BLaER1 treated with 17β-estradiol and CSF1 and Interleukin-3, amounts not matched to agents 10 nM and 100 nM (cell line): ENCODE results near the gene SORL1.

ENCODE experiments used
- H3K27ac ChIP-seq, 11 experiments: shearing (Covaris generic); formaldehyde crosslinking; 2 replicates each; pipeline ENCODE4 v1.8.1; 2022
- H3K27me3 ChIP-seq, 11 experiments: shearing (Covaris generic); formaldehyde crosslinking; 2 replicates each; pipeline ENCODE4 v1.8.1; 2022
- H3K36me3 ChIP-seq, 11 experiments: shearing (Covaris generic); formaldehyde crosslinking; 2 replicates each; pipeline ENCODE4 v1.8.1; 2022
- H3K4me1 ChIP-seq, 10 experiments: shearing (Covaris generic); formaldehyde crosslinking; 2 replicates each; pipeline ENCODE4 v1.8.1; 2022
- H3K4me2 ChIP-seq, 11 experiments: shearing (Covaris generic); formaldehyde crosslinking; 2 replicates each; pipeline ENCODE4 v1.8.1; 2022
- H3K4me3 ChIP-seq, 10 experiments: shearing (Covaris generic); formaldehyde crosslinking; 2 replicates each; pipeline ENCODE4 v1.8.1; 2022
- H3K9ac ChIP-seq, 11 experiments: shearing (Covaris generic); formaldehyde crosslinking; 2 replicates each; pipeline ENCODE4 v1.8.1; 2022
- H3K9me3 ChIP-seq, 11 experiments: shearing (Covaris generic); formaldehyde crosslinking; replicated peaks in 1 of 11; 2 replicates each; pipeline ENCODE4 v1.8.1; 2022
- H4K20me1 ChIP-seq, 11 experiments: shearing (Covaris generic); formaldehyde crosslinking; 2 replicates each; pipeline ENCODE4 v1.8.1; 2022
- Cebpa-rat ChIP-seq, 11 experiments: shearing (Covaris generic); IDR thresholded peaks; 2 replicates each; pipeline ENCODE4 v1.8.1; 2022

Gene SORL1

DNA sequence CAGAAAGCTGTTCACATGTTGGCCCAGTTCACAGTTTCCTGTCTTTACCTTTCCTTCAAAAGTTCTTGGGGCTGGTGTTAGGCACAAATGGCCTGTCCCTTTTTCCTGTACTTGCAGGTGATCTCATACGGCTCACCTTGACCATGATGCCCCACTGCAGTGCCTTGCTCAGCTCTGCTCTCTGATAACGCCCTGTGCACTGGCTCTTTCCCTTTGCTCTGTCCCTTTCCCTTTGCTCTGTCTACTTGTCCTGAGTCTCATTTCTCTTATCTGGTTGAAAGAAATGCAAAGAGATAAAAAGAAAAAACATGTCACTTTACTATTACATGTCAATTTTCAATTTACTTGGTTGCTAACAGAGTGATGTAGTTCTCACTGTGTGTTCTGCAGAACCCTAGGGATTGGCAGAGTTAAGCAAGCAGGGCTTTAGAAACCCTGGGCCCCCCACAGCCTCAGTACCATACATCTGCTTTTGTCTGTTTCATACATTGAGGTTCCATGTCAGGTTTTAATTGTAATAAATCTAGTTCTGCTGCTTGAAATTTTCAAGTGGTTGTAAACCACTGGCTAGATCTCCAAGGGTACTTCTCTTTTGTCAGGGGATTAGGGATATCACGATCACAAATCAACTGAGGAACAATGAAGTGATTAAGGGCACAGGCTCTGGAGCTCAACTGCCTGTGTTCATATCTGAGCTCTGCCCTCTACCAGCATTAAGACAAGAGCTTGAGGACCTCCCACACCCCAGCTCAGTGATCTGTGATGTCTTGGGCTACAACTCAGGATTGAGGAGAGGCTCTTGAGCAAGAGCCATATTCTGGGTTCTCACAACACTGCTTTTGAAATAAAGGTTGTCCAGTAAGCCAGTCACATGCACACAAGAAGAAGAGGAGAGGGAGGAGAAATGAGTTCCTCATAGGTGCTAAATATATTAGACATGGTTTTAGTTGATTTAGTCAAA is 16.3 kb upstream of the SORL1 start:
- peak overlapping the region in 10 of 11 experiments; percentile 14 to 70 (median 55); a peak in 18 of 22 replicates for H3K4me2 ChIP-seq
- peak in 1 of 11 experiments; percentile 11; a peak in 1 of 22 replicates for TF ChIP-seq Cebpa-rat (IDR thresholded peaks at IDR 0.05)
- H3K9ac ChIP-seq = peak overlapping the region in 1 of 11 experiments; percentile 5; a peak in 2 of 22 replicates
- no peaks in the 10 kb centered on the region for H3K9me3 ChIP-seq
- no peaks in the 10 kb centered on the region for H3K27me3 ChIP-seq
- H3K4me3 ChIP-seq = no peak overlapping the region
- H3K27ac ChIP-seq = peak overlapping the region in 6 of 11 experiments; percentile 0 to 57 (median 9); a peak in 6 of 22 replicates
- peaks cover 0 to 45% (median 31%) of the 10 kb centered on the region in 10 experiments; a peak in 16 of 20 replicates for H3K4me1 ChIP-seq
- H3K36me3 ChIP-seq = no peaks in the 10 kb centered on the region
- no peaks in the 10 kb centered on the region for H4K20me1 ChIP-seq

DNA sequence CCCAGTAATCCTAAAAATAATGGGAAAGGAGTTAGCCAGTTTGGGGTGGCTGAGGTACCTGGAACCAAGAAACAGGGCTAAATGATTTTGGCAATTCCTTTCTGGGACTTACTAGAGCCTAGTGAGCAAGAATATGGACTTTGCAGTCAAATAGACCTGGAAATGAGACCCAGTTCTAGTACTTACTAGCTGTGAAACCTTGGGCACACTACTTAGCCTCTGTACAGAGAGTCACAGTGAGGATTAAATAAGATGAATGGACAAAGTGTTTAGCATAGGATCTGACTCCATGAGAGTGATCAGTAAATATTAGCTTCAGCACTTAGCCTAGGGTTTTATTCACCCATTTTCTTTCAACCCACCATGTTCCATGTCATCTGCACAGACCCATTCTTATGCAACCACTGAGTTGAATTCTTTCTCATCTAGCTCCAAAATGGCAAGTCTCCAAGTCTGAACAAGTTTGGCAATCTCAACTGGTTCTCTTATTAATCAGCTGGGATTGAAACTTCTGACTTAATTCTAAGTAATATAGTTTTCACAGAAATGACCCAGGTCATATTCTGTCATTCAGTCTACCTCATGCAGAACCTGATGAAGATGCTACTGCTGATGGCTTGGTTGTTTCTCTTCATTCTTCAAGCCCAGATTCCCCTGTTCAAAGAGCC is 15.0 kb upstream of the SORL1 start:
- H3K4me2 ChIP-seq = peak overlapping the region in 7 of 11 experiments; percentile 17 to 70 (median 69); a peak in 12 of 22 replicates

DNA sequence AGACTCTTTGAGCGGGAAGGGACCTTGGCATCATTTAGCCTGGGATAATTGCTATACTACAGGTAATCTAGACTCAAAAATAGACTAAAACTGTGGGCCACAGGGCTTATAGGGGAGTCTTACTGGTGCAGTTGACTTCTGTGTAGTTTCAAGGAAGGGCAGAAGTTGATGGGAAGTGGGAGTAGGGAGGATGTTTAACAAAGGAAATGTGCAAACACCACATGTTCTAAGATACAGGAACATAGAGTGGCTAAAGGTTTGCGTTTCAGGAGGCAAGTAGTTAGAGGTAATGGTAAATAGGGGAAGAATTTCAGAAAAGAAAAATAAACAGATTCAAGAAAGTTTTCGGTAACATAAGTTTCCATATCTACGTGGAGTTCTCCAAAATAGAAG is 14.4 kb upstream of the SORL1 start:
- H3K4me2 ChIP-seq = peak overlapping the region in 7 of 11 experiments; percentile 17 to 70 (median 65); a peak in 11 of 22 replicates
- H3K9ac ChIP-seq = no peak overlapping the region

More for the DNA sequence above, 15.0 kb upstream of the SORL1 start:
- Histone ChIP-seq H4K20me1 (no peaks in the 10 kb centered on the region), H3K9me3 (no peaks in the 10 kb centered on the region), H3K4me3 (no peak overlapping the region), H3K4me1 (peaks cover 0 to 39% (median 28%) of the 10 kb centered on the region in 10 experiments; a peak in 15 of 20 replicates), H3K27ac (peak overlapping the region in 3 of 11 experiments; percentile 18 to 57 (median 36); a peak in 3 of 22 replicates), H3K9ac (no peak overlapping the region), H3K36me3 (no peaks in the 10 kb centered on the region), H3K27me3 (no peaks in the 10 kb centered on the region)
- no peak for TF ChIP-seq Cebpa-rat (IDR thresholded peaks at IDR 0.05)

DNA sequence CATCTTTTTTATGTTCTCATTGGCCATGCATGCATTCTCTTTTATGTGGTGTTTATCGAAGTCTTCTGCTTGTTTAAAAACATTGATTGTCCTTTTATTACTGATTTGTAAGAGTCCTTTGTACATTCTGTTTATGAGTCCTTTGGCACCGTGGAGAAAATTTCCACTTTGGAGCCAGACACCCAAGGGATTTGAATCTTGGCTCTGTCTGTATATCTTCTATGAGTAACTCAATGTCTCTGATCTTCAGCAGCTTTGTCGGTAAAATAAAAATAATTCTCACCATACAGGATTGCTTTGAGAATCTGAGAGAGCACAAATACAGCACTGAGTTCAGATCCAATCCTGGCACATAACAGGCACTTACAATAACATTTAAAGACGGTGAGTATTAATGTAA is 12.8 kb upstream of the SORL1 start:
- H3K4me1 ChIP-seq = peaks cover under 1 to 42% (median 28%) of the 10 kb centered on the region in 10 experiments
- H3K27me3 ChIP-seq = no peaks in the 10 kb centered on the region
- H3K9me3 ChIP-seq = no peaks in the 10 kb centered on the region
- H3K27ac ChIP-seq = no peak overlapping the region
- no peak overlapping the region for H3K9ac ChIP-seq
- no peaks in the 10 kb centered on the region for H3K36me3 ChIP-seq
- no peak overlapping the region for H3K4me3 ChIP-seq
- TF ChIP-seq Cebpa-rat (IDR thresholded peaks at IDR 0.05) = no peak
- H3K4me2 ChIP-seq = no peak overlapping the region
- H4K20me1 ChIP-seq = no peaks in the 10 kb centered on the region

More for the DNA sequence above, 14.4 kb upstream of the SORL1 start:
- Histone ChIP-seq H3K4me3 (no peak overlapping the region), H3K27ac (no peak overlapping the region), H3K36me3 (no peaks in the 10 kb centered on the region), H4K20me1 (no peaks in the 10 kb centered on the region), H3K4me1 (peaks cover 0 to 39% (median 28%) of the 10 kb centered on the region in 10 experiments; a peak in 15 of 20 replicates), H3K27me3 (no peaks in the 10 kb centered on the region), H3K9me3 (no peaks in the 10 kb centered on the region)
- no peak for TF ChIP-seq Cebpa-rat (IDR thresholded peaks at IDR 0.05)

DNA sequence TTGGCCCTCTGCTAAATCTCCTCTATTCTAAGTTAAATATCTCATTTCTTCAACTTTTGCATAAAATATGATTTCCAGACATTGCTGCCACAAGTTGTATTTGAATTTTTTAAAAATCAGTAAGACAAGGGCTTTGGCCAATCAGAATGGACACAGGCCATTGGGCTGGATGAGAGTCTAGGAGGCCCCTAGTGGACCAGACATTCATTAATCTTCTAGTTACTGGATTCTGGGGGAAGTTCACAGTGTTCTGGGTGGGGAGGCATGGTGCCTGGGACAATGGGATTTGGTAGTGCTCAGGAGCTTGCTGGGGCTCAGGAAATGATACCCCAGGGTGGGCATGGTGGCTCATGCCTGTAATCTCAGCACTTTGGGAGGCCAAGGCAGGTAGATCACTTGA is 12.4 kb upstream of the SORL1 start:
- no peaks in the 10 kb centered on the region for H4K20me1 ChIP-seq
- no peaks in the 10 kb centered on the region for H3K27me3 ChIP-seq
- H3K36me3 ChIP-seq = no peaks in the 10 kb centered on the region
- no peak overlapping the region for H3K4me3 ChIP-seq
- no peak for TF ChIP-seq Cebpa-rat (IDR thresholded peaks at IDR 0.05)
- H3K9ac ChIP-seq = no peak overlapping the region
- H3K4me2 ChIP-seq = no peak overlapping the region
- no peaks in the 10 kb centered on the region for H3K9me3 ChIP-seq
- peaks cover 5 to 42% (median 28%) of the 10 kb centered on the region in 10 experiments for H3K4me1 ChIP-seq
- no peak overlapping the region for H3K27ac ChIP-seq

DNA sequence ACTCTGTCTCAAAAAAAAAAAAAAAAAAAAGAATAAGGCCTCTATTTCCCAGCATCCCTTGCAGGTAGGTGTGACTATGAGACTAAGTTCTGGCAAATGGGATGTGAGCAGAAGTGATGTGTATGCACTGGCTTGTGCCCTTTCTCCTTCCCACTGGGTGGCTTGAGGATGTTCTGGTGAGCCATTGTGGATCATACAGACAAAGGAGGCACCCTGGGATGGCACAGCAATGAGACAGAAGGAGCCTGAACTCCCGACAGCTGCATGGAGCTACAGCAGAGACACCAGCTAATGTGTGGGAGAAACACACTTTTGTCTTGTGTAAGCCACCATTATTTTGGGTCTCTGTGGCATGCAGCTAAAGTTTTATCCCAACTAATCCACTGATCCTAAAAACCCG is 10.6 kb upstream of the SORL1 start:
- no peaks in the 10 kb centered on the region for H4K20me1 ChIP-seq
- no peak overlapping the region for H3K4me3 ChIP-seq
- no peaks in the 10 kb centered on the region for H3K36me3 ChIP-seq
- H3K4me1 ChIP-seq = peaks cover 22 to 42% (median 27%) of the 10 kb centered on the region in 10 experiments
- H3K9me3 ChIP-seq = no peaks in the 10 kb centered on the region
- TF ChIP-seq Cebpa-rat (IDR thresholded peaks at IDR 0.05) = no peak
- no peak overlapping the region for H3K4me2 ChIP-seq
- H3K27me3 ChIP-seq = no peaks in the 10 kb centered on the region
- no peak overlapping the region for H3K27ac ChIP-seq
- no peak overlapping the region for H3K9ac ChIP-seq

DNA sequence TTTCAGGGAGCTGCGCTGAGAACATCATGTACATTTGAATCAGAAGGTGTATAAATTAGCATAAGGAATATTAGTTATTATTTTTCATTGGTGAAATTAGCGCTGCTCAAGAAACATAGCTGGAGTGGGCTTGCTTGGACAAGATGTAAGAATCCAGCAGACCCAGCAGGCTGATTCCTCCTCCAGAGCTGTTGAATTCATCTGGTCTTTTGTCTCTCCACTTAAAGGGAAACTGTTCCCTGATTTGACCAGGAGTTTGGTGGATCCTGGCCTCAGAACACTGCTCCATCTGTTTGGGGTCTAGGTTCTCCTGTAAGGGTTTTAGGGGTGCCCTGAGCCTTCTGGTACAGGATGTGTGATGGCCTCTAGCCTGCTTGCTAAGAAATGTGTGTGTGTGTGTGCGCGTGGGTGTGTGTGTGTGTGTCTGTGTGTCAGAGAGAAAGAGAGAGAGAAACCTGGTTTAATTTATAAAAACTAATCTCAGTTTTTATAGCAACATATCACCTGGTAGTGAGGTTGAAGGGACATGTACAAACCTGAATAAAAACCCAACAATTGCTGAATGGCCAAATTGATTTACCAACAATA is 8.3 kb upstream of the SORL1 start:
- Histone ChIP-seq H3K4me2 (no peak overlapping the region), H3K9me3 (peaks cover 0 to under 1% (median 0%) of the 10 kb centered on the region in 11 experiments; a peak in 3 of 22 replicates), H3K4me1 (peaks cover 32 to 49% (median 42%) of the 10 kb centered on the region in 10 experiments), H3K36me3 (no peaks in the 10 kb centered on the region), H4K20me1 (no peaks in the 10 kb centered on the region), H3K27me3 (no peaks in the 10 kb centered on the region), H3K9ac (no peak overlapping the region), H3K4me3 (no peak overlapping the region), H3K27ac (no peak overlapping the region)
- no peak for TF ChIP-seq Cebpa-rat (IDR thresholded peaks at IDR 0.05)

DNA sequence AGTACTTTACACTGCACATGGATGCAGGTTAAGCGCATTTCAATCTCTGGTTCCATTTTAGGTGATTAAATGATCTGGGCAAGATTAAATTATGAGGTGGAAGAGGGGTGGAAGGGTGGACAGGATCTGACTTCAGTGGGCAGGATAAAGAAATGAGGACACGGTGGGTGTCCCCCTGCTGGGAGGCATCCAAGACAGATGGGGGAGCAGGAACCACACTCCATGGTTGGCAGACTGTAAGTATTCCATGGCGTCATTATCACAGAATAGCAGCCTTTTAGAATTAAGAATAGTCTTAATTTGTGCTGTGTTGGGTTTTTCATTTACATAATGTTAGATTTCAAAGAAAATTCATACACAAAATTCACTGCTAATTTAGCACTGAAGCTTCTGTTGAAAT is 7.6 kb upstream of the SORL1 start:
- H3K9me3 ChIP-seq = peaks cover 0 to 8% (median 0%) of the 10 kb centered on the region in 11 experiments; a peak in 4 of 22 replicates
- peak overlapping the region in 7 of 11 experiments; percentile 66 to 99 (median 74); a peak in 10 of 22 replicates for H3K4me2 ChIP-seq
- TF ChIP-seq Cebpa-rat (IDR thresholded peaks at IDR 0.05) = no peak
- peaks cover 32 to 56% (median 49%) of the 10 kb centered on the region in 10 experiments for H3K4me1 ChIP-seq
- H3K4me3 ChIP-seq = no peak overlapping the region
- no peaks in the 10 kb centered on the region for H4K20me1 ChIP-seq
- no peak overlapping the region for H3K9ac ChIP-seq
- no peaks in the 10 kb centered on the region for H3K27me3 ChIP-seq
- H3K27ac ChIP-seq = no peak overlapping the region
- no peaks in the 10 kb centered on the region for H3K36me3 ChIP-seq
